Ishikawa (cell line): Measurements from ENCODE around the gene BCAR1.

Experiments used
- CEBPB ChIP-seq: IDR thresholded peaks from 2 replicates; pipeline ENCODE4 v1.6.1; 2012
- CREB1 ChIP-seq: IDR thresholded peaks from 2 replicates; pipeline ENCODE4 v1.6.1; 2012; ENCODE audit warnings: low read depth
- EGR1 ChIP-seq: IDR thresholded peaks from 2 replicates; pipeline ENCODE4 v1.6.1; 2012
- EP300 ChIP-seq: IDR thresholded peaks from 2 replicates; pipeline ENCODE4 v1.6.1; 2012; ENCODE audit warnings: borderline replicate concordance
- FOXM1 ChIP-seq: IDR thresholded peaks from 2 replicates; pipeline ENCODE4 v1.6.1; 2012; ENCODE audit warnings: low read depth, borderline replicate concordance
- MAX ChIP-seq: IDR thresholded peaks from 2 replicates; pipeline ENCODE4 v1.6.1; 2012
- NFIC ChIP-seq: IDR thresholded peaks from 2 replicates; pipeline ENCODE4 v1.6.1; 2012
- RAD21 ChIP-seq: IDR thresholded peaks from 2 replicates; pipeline ENCODE4 v1.6.1; 2012; ENCODE audit warnings: low read depth
- REST ChIP-seq: IDR thresholded peaks from 2 replicates; pipeline ENCODE4 v1.6.1; 2012; ENCODE audit warnings: low read depth, mild to moderate bottlenecking
- TAF1 ChIP-seq: IDR thresholded peaks from 2 replicates; pipeline ENCODE4 v1.6.1; 2012; ENCODE audit warnings: low read depth, mild to moderate bottlenecking
- TCF12 ChIP-seq: IDR thresholded peaks from 2 replicates; pipeline ENCODE4 v1.6.1; 2012; ENCODE audit warnings: low read depth
- TEAD4 ChIP-seq: IDR thresholded peaks from 2 replicates; pipeline ENCODE4 v1.6.1; 2012
- USF1 ChIP-seq: IDR thresholded peaks from 2 replicates; pipeline ENCODE4 v1.6.1; 2012
- YY1 ChIP-seq: IDR thresholded peaks from 2 replicates; pipeline ENCODE4 v1.6.1; 2012; ENCODE audit warnings: low read depth
- ZBTB7A ChIP-seq: IDR thresholded peaks from 2 replicates; pipeline ENCODE4 v1.6.1; 2012; ENCODE audit warnings: low read depth

Gene BCAR1

GRCh38 chr16:75192606-75193264 is 58.7 kb downstream of the BCAR1 start:
- TF ChIP-seq YY1 (no peak), MAX (no peak), REST (no peak)

GRCh38 chr16:75189638-75190245 is 61.7 kb downstream of the BCAR1 start:
- TF ChIP-seq EP300 (no peak), USF1 (no peak), YY1 (no peak), REST (no peak), NFIC (no peak), CEBPB (no peak), EGR1 (no peak), RAD21 (no peak), MAX (no peak)

GRCh38 chr16:75188832-75189477 is 62.5 kb downstream of the BCAR1 start:
- TF ChIP-seq EP300 (no peak), USF1 (no peak), TAF1 (no peak), CEBPB (no peak), TCF12 (no peak), MAX (no peak), CREB1 (no peak), NFIC (no peak), REST (no peak), EGR1 (no peak), YY1 (no peak), ZBTB7A (no peak), FOXM1 (no peak), RAD21 (no peak), TEAD4 (no peak)

- TF ChIP-seq TCF12, result no peak
- no peak for TF ChIP-seq MAX
- TF ChIP-seq USF1, result no peak
- no peak for TF ChIP-seq REST
- no peak for TF ChIP-seq TAF1
Measured at GRCh38 chr16:75181630-75182029, 69.8 kb downstream of the BCAR1 start.
